IPS-18c (cell line): Measurements from ENCODE around the gene C15orf39.
A peak's percentile ranks its signal among the peaks of the same experiment; 100 is the strongest.
"Not testable (repeated sequence)": the region's sequence is repeated elsewhere in the genome, so short reads cannot be mapped to it uniquely, and the experiment has no call there.

Experiments
- H3K4me3 ChIP-seq: 2 replicates; pipeline ENCODE4 v1.7.0; 2013; ENCODE audit warnings: low read depth, mild to moderate bottlenecking, low read length, moderate library complexity; ENCODE audit not compliant: insufficient read depth
- H3K9me3 ChIP-seq: one replicate; pipeline ENCODE4 v1.6.1; 2013; ENCODE audit warnings: mild to moderate bottlenecking, low read length, moderate library complexity; ENCODE audit not compliant: control insufficient read depth, insufficient read depth

Gene C15orf39

GRCh38 chr15:75201616-75202250 is at the start of gene C15orf39:
Gene C15orf39, plus strand, starts transcription at chr15:75201882. Its CDS starts 4,167 bp downstream, at chr15:75206049.
- H3K9me3 ChIP-seq, result no peaks in the 10 kb centered on the region
- H3K4me3 ChIP-seq, result peak within 1 kb of the TSS; percentile 67

DNA sequence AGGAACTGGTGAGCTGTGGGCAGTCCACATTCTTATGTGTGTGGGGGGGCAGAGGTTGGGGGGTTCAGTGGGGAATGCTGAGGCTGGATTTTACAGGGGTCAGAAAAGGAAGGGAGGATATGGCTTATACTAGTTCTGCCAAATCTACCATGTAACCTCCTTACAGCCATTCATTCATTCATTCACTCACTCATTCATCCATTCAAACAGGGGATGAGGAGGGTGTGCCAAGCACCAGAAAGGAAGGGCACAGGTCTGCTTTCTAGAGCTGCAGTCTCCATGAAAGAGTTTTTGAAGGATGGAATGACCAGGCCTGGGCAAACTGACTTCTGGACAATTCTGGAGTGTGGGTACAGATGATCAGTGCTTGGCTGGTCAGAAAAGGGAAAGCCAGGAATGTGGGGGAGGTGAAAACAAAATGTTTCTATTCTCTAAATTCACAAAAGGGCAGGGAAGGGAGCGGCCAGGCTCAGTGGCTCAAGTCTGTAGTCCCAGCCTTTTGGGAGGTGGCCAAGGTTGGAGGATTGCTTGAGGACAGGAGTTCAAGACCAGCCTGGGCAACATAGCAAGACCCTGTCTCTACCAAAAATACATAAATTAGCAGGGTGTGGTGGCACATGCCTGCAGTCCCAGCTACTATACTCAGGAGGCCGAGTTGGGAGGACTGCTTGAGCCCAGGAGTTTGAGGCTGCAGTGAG is 49.2 kb upstream of the C15orf39 start:
- Histone ChIP-seq H3K9me3 (no peaks in the 10 kb centered on the region), H3K4me3 (no peak overlapping the region)

- Histone ChIP-seq H3K4me3 (no peak overlapping the region), H3K9me3 (no peaks in the 10 kb centered on the region)
Measured at GRCh38 chr15:75153087-75153486, 48.6 kb upstream of the C15orf39 start.

DNA sequence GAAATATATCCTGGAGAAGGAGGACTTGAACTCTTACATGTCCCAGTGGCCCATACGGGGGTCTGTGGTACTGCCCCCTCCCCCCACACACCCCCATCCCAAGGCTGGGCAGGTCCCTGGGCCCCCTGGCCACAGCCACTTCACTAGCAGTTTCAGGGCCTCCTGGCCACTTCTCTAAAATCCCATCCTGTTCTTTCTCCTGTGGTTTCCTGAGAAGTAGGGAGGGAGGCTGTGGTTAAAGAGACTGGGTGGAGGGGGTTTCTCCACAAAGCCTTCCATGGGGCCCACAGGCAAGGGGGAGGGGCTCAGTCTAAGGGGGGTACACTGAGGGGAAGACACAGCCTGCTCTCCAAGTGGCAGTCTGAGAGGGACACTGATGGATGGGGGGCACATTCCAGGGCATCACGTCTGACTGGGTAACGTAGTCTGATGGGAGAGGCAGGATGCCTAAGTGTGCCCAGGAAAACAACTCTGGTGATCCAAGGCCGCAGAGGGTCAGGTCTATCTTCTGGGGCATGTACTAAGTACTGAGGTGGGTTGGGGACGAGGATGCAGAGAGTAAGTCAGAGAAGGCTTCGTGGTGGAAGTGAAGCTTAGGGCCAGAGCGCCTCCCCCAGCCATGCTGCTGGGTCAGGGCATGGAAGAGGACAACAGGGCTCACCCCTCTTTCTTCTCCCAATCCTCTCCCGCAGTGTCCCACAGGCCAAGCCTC is 48.0 kb upstream of the C15orf39 start:
- Histone ChIP-seq H3K4me3 (no peak overlapping the region), H3K9me3 (no peaks in the 10 kb centered on the region)

DNA sequence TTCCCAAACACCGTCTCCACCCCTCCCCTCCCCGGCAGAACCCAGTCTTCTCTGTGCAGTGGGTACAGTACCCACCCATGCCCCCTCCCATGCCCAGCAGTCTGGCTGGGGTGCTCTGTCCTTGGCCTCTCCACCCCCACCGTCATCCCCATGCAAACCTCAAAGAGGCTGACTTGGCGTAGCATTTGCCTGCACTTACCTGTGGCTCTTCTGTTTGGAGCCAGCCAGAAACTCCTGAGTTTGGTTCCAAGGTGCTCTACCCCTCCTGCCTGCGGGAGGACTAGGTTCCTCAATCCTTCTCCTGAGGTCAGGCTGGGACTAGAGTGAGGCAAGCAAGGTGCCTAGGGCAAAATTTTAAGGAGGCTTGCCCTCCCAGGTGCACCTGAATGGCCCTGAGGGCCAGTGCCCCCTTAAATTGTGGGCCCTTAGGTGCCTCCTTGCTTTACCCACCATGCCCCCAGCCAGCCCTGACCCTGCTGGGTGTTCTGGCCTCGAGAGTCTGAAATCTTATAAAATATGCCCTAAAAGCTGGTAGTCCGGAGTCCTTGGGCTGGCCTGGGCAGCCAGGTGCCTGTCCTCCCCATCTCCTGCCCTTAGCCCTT is 47.1 kb upstream of the C15orf39 start:
- H3K9me3 ChIP-seq, result no peaks in the 10 kb centered on the region
- H3K4me3 ChIP-seq, result no peak overlapping the region

DNA sequence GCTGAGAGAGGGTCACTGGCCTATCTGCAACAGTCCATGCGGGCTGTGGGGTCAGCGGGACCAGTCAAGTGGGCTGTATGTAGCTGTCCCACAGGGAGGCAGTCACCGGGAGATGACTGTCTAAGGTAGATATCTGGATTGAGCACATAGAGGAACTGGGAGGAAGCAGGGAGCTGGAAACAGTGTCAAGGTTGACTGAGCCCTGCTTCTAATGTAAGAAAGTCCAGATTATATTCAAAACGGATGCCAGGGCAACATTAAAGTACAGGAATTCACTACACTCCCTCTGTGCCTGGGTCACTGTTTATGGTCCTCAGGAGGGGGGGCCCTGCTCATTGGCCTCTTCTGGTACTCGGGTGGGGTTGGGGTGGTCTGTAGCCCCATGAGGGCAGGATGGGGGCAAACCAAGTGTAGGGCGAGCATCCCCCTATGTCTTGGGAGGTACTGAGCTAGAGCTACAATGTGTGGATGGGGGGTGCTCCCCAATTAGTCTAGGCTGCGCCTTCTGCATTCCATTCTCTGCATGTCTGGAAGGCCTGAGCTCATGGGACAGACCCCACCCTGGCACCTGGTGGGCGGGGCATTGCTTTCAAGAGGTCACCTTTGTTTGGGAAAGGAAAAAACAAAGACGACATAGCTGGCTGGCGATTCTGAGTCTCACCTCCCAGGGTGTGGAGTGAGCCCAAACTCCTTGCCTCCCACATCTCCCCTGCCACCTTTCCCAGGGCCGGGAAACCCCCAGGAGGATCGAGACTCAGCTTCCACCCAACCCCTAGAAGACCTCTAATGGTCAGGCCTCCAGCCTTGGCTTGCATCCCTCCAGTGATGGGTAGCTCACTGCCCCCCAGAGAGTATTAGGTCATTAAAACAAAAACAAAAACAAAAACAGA is 45.1 kb upstream of the C15orf39 start:
- no peaks in the 10 kb centered on the region for H3K9me3 ChIP-seq

DNA sequence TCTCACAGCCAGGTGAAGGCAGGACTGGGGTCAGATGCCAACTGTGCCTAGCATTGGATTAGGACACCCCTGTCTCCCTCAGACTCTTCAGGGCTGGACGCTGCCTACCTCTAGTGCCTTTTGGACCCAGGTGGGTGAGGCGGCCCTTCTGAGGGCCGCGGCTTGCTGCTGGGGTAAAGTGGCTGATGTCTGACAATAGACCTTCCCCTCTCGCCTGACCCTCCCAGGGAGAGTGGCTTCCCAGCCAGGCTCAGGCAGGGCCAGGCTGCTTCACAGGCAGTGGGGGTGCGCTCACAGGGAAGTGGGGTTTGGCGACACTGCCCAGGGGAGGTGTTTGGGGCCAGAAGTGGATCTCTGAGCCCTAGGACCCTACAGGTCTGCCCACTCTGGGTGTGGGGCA is 43.3 kb upstream of the C15orf39 start:
- no peak overlapping the region for H3K4me3 ChIP-seq
- no peaks in the 10 kb centered on the region for H3K9me3 ChIP-seq

More for the DNA sequence above, 45.1 kb upstream of the C15orf39 start:
- no peak overlapping the region for H3K4me3 ChIP-seq

DNA sequence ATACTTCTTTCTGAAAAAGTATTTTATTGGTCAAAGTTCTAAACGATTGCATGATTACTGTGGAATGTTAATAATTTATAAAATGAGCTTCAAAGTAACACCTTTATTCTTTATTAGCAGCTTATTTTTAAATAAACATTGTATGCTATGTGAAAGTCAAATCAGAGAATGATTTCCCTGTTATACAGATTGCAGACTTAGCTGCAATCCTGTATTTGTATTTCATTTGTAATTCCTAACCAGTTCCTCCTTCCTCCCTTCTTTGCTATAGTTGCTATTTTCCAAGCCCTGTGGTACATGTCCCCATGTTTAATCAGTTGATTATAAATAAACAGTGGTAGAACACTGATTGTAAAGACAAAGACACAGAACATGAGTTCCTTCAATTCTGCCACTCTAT is 42.4 kb upstream of the C15orf39 start:
- Histone ChIP-seq H3K4me3 (no peak overlapping the region), H3K9me3 (no peaks in the 10 kb centered on the region)

- no peak overlapping the region for H3K4me3 ChIP-seq
Measured at GRCh38 chr15:75161106-75161916, 40.4 kb upstream of the C15orf39 start.

GRCh38 chr15:75161917-75162414 is 39.7 kb upstream of the C15orf39 start:
- Histone ChIP-seq H3K9me3 (no peaks in the 10 kb centered on the region), H3K4me3 (no peak overlapping the region)

More at GRCh38 chr15:75161106-75161916, 40.4 kb upstream of the C15orf39 start:
- H3K9me3 ChIP-seq, result no peaks in the 10 kb centered on the region

DNA sequence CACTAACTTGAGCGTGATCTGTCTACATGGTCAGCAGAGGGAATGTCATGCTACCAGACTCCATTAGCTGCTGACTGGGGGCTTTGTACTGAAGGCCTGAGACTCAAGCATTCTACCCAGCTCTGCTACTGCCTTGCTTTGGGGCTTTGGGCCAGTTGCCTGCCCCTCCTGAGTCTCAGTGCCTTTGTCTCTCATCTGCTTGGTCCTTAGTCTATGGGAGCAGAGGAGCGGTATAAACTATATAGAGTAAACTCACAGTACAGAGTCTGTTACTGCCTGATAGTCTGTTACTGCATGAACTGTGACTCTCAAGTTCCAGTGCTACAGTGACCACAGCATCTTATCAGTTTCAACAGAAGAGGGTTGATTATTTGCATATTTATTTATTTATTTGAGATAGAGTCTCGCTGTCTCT is 38.5 kb upstream of the C15orf39 start:
- Histone ChIP-seq H3K9me3 (no peaks in the 10 kb centered on the region), H3K4me3 (no peak overlapping the region)

DNA sequence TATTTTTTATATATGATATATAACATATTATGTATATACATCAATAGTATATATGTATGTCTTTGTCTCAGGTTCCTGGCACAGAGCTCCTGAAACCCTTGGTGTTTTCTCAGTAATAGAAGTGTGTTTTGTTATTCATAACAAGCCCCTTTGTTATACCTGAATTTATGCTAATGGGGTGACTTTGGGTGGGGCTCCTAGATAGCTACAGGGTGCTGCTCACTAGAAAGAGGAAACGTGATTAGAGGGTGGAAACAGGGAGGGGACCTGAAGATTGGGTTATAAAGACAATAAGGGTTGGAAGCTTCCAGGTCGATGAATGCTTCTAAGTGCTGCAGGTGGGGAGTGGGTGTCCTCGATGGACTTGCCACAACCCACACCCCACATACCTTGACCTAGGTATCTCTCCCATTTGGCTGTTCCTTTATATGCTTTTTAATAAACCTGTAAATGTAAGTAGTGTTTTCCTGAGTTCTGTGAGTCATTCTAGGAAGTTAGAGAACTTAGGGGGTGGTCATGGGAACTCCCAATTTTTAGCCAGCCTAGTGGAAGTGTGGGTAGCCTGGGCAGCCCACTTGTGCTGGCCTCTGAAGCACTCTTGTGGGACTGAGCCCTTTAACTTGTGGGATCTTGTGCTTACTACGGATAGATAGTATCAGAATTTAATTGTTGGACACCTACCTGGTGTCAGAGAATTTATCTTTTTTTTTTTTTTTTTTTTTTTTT is 36.9 kb upstream of the C15orf39 start:
- H3K4me3 ChIP-seq, result no peak overlapping the region

GRCh38 chr15:75166489-75167063 is 35.1 kb upstream of the C15orf39 start:
- H3K4me3 ChIP-seq, H3K9me3 ChIP-seq: not testable (repeated sequence)

More for the DNA sequence above, 36.9 kb upstream of the C15orf39 start:
- H3K9me3 ChIP-seq, result peaks cover 2% of the 10 kb centered on the region

GRCh38 chr15:75167588-75168350 is 33.9 kb upstream of the C15orf39 start:
- peaks cover 2% of the 10 kb centered on the region for H3K9me3 ChIP-seq
- no peak overlapping the region for H3K4me3 ChIP-seq
